Activated CD4-positive, alpha-beta T cell treated with anti-CD3 and anti-CD28 coated beads, Interleukin-2, amount 50 U/mL, for 4 hours (primary cell): Measurements from ENCODE around the gene PDLIM5.
"Not testable (repeated sequence)": the region's sequence is repeated elsewhere in the genome, so short reads cannot be mapped to it uniquely, and the experiment has no call there.

Experiments used
- DNase-seq, 2 experiments: peaks; one replicate each; pipeline ENCODE4 v3.0.0-alpha.2; 2020

PDLIM5 gene

DNA sequence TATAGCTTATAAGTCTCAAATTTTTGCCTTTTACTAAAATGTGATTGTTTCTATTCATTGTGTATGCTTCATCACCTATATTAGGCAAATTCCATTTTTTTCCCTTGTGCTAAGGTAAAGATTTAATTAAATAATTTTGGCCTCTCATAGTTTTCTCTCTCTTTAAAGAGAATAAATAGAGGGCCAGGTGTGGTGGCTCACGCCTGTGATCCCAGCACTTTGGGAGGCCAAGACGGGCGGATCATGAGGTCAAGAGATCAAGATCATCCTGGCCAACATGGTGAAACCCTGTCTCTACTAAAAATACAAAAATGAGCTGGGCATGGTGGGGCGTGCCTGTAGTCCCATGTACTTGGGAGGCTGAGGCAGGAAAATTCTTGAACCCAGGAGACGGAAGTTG is 213.3 kb downstream of the PDLIM5 start:
- not testable (repeated sequence) for DNase-seq

DNA sequence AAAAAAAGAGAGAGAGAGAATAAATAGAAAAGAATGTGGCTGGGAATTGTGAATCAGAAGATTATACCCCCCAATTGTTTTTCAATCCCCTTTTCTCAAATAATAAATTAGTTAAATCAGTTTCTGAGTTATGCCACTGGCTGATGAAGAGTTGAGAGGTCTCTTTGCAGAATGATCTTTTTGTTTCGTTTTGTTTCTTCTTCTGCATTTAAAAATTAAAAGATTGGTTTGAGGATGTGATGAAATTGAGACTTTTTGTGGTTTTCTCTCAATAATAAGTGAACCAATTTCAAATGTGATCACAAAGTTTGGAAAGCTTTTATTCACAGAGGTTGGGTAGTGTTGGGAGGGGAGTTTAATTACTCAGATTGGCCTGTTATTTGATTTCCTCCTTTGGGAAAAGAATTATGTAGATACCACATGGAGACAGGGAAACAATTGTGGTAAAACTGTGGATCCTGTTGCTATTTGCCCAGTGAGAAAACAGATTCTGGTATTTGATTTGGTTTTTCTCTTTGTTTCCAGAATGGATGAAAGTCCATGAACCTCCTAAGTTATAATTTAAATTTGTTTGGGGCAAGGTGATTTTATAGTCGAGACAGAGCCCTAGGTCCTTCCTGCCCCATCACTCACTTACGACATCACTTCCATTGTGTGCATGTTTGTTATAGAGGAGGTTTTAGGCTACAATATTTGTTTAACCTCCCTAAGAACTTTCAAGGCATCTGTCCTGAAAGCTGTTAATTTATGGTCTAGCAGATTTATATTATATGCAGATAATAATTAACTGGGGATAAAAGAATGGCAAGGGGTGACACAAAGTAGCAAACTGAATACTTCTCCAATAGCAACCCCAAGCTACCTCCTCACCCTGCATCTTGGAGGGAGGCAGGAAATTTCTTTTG is 214.0 kb downstream of the PDLIM5 start:
- DNase-seq, result no peak

DNA sequence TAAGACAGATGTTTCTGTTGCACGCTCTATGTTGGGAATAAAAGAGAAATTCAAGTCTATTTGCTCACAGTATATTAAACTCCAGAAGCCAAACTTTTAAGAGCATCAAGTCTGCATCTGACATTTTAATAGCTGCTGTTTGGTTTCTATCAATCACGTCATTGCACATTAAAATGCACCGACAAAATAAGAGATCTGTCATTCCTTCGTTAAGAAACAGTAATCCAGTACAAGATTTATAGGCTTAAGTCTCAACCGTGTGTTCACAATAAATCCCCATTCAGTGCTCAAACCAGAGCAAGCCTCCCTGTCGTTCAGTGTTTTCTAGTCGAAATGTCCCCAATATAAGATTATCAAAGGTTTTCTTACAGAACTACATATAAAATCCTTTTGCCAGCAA is 217.0 kb downstream of the PDLIM5 start:
- no peak for DNase-seq

DNA sequence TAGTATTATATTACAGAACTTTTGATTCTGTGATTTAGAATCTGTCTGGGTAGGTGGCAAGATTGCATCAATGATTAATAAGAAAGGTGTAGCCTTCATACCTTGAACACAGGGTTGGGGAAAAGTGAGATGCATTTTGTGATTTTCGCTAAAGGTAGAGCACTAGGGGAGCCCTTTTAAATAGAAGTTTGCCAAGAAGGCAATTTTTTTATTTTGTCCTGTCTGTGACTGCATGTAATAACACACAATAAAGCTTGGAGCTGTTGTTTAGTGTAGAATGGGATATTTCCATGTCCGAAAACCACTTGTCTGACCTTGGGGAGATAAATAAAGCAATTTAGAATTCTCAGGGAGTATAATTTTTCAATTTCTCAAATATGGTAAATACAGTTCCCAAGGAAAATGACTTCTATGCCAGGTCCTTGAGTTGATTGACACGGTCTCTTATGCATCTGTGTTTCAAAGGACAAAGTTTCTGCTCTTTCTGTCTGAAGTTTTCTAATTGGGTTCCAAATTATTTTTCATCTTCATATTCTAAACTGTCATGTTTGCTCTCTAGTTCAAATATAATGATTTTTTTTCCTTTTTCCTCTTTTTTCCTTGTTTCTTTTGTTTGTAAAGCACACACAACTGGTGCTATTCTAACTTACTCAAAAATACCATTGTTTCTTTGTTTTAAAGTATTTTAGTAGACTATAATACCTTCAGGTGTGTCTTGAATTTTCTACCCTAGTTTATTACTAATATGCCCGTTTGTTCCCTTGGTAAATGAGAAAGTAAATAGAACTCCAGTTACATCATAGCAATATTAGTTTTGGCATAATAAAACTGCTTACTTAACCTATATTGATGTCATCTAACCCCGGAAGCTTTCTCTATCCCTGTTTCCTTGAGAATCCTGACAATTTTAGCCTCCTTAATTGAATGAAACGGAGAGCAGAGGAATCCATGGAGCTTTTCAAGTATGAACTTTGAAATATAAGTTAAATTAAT is 218.2 kb downstream of the PDLIM5 start:
- DNase-seq, result no peak

DNA sequence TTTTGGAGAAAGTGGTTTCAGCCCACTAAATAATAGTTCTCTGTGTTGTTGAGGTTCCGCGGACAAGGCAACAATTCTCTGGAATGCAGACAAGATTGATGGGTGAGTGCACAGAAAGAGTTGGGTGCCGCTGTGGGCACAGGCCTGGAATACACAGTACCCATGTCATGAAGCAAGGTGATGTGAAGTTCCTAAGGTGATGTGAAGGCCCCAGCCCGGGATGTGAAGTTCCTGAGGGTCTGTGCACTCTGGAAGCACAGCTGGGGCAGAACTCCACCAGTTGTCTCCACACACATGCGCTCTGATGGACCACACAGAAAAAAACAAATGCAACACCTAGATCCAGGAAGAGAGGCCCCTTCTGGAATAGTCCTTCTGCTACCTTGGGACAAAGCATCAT is 219.4 kb downstream of the PDLIM5 start:
- DNase-seq, result no peak

DNA sequence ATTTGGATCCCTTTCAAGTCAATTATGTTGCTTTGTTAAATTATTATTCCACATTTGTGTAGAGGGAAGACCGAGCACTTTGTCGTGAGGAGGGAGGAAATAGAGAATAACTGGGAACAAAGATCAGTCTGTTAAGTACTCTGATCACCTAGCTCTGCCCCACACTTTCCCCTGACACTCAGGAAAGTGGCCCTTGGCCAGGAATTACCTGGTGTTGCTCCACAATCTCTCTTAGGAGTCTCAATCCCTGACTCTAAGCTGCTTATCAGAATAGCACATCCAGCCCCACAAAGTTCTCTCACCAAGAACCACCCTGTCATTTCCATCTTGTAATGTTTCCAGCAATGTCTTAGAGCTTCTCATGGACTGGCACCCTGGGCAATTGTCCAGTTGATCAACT is 222.2 kb downstream of the PDLIM5 start:
- no peak for DNase-seq

DNA sequence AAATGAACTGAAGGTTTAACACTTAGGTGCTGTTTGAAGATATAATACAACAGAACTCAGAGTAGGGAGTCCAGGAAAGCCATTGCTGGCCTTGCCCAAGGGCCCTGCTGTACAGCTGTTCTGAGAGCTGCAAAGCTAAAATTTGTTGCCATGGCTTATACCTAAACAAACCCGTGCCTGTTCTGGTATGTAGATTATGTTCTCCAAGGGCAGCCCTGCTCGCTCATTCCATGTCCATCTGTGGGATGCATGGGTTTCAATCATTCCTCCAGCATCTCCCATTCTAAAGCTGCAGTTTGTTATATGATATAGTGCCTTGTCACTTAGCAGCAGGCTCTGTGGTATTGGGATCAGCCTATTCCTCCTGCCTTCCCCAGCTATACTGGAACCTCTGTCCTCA is 225.2 kb downstream of the PDLIM5 start:
- no peak for DNase-seq

DNA sequence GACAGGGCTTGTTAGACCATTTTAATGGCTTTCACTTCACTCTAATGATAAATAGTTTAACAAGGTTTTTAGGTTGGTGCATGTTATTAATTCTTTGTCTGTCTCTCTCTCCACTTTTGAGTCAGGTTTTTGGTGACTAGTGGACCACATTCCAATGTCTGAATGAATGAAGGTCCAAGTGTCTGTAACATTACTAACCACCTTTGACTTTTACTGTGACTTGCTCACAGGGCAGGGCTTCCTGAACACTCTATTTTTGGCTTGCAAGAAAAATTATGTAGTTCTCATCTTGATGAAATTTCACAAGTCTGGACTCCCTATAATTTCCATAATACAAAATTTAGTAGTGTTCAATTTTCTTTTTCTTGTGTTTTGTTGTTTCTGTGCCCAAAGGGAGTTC is 227.2 kb downstream of the PDLIM5 start:
- no peak for DNase-seq

DNA sequence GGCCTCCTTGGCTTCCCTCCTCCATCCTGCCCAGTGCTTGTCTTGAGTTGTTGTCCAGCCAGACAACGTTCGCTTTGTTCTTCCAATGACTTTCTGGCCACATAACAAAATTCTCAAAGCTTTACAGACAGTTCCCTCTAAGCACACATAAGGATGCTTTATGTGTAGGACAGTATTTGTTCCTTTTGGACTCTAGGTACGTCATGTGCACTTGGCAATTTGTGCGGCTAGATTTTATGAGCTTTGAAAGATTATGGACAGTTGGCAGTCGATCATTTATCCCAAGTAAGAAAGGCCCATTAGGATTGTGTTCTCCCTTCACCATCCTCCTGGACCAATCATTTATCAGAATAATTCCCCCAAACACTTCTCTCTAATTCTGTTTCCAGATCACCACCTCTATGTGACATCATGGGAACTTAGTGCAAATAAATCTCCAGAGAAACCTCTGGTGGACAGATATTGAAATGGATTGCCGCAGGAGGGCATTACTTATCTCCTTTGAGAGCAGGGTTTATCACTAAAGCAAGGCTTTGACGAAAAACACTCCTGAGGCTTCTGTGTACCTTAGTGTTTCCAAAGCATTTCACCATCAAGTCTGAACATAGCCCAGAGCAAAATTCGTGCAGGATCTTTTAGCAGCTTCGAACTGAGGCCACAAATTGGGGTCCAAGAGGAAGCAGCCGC is 228.6 kb downstream of the PDLIM5 start:
- DNase-seq, result no peak

DNA sequence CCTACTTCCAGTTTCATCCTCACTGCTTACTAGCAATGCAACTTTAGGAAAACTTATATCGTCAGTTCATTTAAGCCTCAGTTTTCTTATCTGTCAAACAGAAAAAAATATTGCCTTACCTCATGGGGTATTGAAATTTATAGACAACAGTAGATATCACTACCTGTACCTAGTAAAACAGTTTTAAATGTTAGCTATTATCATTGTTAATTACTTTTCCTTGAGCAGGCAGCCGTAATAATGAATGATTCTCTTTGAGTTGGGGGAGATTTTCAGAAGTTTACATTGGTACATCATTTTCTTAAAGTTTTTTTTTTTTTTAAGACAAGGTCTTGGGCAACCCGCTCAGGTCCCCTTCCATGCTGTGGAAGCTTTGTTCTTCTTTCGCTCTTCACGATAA is 234.3 kb downstream of the PDLIM5 start:
- DNase-seq, result no peak

DNA sequence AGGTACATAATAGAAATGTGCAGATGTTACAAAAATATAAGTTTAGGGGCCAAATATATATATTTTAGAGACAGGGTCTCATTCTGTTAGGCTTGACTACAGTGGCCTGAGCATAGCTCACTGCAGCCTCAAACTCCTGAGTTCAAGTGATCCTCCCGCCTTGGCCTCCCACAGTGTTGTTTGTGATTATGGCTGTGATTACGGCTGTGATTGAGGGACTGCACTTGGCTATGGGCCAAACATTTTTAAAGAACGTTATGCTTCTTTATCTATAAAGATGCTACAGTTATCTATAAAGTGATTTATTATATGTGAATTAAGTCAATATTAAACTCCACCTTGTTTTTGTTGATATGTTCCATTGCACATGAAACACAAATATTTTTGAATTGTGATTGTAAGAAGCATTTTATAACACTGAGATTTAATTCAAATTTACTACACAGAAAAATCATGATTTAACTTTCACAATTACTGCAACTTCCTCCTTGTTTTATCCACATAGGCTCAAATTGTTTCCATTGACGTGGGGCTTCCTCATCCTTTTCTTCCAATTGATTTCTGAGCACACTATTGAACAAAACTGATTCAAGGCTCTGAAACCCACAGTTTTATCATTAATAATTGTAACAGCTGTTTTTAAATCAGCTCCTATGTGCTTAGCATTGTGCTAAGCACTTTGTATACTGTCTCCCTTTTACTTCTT is 237.6 kb downstream of the PDLIM5 start:
- no peak for DNase-seq

DNA sequence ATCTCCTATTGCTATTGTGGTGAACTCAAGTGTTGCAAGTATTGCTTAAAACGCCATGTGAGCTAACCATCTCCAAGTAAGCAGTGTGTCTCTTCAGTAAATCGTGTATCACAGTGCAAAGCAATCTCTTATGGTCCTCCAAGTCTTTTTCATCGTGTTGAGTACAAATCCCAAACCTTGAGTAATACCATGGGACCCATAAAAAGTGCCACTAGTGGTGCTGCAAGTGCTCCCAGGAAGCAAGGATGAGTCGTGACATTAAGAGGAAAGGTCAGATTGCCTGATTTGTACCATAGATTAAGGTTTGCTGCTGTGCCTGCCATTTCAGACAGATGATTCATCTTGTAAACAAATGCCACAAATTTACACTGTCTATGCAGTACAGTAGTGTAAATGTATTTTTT is 239.1 kb downstream of the PDLIM5 start:
- DNase-seq, result no peak

DNA sequence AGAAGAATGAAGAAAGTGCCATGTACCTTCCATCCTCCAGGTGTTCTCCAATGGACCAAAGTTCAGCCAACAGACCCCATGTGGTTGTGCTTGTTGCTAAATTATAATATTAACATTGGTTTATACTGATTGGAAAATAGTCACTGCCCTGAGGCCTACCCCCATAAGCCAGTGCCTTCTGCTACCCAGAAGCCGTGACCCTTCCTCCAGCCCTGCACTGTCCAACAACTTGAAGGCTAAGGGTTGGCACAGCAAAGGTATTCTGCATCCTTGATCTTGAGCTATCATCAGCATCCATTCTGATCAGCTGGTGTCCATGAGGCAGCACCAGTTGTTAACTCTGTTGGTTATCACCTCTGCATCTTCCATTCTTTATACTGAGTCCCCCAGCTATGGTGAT is 239.8 kb downstream of the PDLIM5 start:
- DNase-seq, result no peak

DNA sequence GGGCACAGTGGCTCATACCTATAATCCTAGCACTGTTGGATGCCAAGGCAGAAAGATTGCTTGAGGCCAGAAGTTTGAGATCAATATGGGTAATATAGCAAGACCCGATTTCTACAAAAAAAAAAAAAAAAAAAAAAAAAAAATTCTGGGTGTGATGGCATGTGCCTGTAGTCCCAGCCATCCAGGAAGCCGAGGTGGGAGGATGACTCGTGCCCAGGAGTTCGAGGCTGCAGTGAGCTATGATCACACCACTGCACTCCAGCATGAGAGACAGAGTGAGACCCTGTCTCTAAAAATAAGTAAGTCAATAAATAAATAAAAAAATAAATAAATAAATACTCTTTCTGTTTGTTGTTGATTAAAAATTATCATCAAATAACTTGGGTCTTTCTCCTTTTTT is 243.6 kb downstream of the PDLIM5 start:
- DNase-seq, result no peak

DNA sequence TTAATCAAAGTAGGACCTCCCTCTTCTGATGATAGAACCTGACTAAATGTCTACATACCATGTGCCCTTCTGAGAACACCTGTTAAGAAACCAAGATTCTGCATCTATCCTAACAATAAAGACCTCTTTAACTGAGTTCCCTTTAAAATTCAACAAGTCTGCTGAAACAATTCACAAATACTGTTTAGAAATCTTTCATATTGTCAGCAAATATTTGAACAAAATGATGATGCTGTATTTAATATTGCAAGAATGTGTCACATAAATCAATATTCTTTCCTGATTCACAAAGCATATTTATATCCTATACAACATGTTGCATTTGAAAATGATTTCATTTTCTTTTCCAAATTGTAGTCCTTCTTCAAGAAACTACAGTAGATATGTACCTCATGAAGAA is 246.4 kb downstream of the PDLIM5 start:
- DNase-seq, result no peak

DNA sequence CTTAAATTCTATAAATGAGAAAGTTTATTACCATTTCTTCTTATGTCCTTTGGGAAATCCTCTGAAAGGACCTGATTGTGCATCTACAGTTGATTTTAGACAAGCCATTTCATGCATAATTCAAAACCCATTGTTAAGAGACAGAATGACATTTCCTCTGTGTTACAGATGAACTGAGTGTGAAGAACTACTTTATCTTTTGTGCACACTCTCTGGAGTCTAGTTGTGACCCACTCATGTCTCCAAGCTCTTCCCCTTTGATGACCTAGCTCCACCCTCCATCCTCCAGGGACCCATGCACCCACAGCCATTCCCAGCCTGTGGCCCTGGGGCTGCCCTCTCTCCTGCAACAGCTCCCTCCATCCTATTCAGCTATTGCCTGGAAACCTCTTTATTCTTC is 248.6 kb downstream of the PDLIM5 start:
- no peak for DNase-seq

DNA sequence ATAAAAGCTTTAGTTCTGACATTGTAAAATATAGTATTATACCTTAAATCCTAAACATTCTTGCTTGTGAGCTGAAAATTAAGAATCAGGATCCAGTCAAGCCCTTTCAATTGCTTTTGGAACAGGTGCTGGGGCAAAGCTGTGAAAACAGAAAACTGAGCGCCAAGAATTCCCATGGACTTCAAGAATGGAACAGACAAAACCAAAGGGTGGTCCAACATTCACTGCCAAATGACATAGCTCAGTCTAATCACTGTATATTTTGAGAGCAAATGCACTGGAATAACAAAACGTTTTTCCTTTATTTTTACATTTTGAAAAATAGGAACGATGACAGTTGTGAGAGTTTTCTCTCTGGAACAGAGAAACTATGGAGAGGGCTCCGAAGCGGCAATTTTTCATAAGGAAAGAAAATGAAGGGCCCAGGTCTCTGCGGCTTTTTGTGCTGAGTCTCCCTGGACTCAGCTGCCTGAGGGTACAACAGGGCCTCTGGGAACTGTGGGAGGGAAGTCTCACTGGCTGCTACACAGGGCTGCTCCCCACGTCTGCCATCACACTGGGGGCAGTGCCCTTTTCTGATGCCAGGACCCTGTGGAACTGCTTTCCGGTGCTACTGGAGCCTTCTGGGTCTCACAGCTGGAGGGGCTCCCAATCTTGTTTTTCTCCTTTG is 250.0 kb downstream of the PDLIM5 start:
- no peak for DNase-seq

DNA sequence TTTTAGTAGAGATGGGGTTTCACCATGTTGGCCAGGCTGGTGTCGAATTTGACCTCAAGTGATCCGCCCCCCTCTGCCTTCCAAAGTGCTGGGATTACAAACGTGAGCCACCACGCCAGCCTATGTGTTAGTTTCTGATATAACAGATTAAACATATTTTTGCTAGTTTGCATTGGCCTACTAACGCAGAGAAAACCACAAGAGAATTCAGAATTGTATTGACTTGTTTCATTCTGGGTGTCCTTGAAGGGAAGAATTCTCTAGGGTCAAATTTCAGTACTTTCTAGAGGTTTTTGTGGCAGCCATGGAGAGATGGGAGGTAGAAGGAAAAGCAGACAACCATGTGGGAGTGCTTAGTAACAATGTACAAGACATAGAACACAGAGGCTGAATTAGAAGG is 259.9 kb downstream of the PDLIM5 start:
- DNase-seq, result no peak

DNA sequence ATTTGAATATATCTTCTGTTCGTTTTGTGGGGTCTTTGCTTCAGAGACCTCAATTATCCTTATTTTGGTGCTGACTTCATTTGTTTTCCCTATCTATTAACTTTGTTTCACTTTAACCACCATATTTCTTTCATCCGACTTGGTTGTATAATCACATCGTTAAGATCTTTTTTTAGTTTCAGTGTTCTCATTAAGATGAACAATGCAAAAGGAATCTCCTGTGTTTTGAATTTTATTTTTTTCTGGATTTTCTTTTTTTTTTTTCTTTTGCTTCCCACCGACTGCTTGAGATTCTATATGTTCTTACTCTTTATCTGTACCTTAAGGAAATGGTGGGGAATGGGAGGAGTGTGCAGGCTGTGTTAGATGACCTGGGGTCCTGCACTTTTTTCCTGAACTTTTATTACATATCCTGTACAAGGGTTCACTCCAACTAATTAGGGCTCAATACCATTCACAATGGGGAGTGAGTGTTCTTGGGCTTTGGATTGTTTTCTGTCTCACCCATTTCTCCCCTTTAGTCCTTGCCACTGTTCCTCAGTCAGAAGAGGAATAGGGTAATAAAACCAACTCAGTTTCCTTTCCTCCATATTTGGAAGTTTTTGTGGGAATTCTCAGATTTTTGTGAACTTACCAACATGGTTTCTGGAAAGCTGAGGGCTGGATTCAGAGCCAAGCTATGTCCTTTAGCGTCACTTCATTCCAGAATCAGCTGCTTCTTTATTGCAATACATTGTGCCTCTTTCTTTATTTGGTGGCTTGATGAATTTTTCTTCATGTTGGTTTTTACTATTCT is 262.8 kb downstream of the PDLIM5 start:
- DNase-seq, result no peak

DNA sequence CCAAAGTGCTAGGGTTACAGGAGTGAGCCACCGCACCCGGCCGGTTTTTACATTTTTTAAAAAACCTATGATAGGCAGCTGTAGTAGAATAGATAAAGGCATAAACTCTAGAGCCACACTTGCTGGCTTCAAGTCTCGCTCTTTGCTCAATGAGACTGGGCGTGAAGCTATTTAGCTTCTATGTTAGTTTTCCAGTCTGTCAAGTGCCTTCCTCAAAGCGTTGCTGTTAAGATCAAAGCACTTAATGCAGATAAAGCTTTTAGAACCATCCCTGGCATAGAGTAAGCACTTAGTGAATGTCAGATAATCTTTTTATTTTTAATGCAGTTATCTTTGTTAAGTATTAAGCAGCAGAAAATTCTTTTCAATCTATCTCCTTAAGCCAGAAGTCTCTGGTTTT is 264.0 kb downstream of the PDLIM5 start:
- no peak for DNase-seq
